K562 (cell line): ENCODE data around the gene GPC2. TPM values are rescaled to one million over a fixed set of nuclear protein-coding genes. Genes with fewer than 3 reads are reported as not detected.

ENCODE experiments used
- ATAC-seq: fragments of 200-7000 bp; cut with Tn5 transposase; 3 replicates; pipeline ENCODE4 v1.9.1; 2020; ENCODE audit warnings: moderate library complexity
- BruUV-seq: library from RNA; stranded (reverse); fragments of 400-500 nt; replicated peaks from 2 replicates; lab custom pipeline; 2021; lab: Mats Ljungman, UMichigan
- CTCF ChIA-PET: fragments of 300-600 bp; formaldehyde crosslinking; extraction: SDS; loops from one replicate; lab custom pipeline; 2021; ENCODE audit warnings: low intra/inter-chr PET ratio; lab: Yijun Ruan, JAX
- POLR2A ChIA-PET: fragments of 300-600, 350-650 bp; sonication (Branson Sonifier 250); formaldehyde crosslinking; extraction: SDS; loops from one replicate; lab custom pipeline; 2021; ENCODE audit warnings: antibody characterized with exemption, inconsistent platforms; lab: Yijun Ruan, JAX
- DNase-seq, 4 experiments: peaks; one replicate each; pipeline versions ENCODE4 v3.0.0 to v3.0.0-alpha.2; 2011 to 2018; ENCODE audit warnings: low spot score in 3 of 4, mixed read lengths in 3 of 4; ENCODE audit errors: extremely low read depth in 1 of 4
- FAIRE-seq: peaks from 2 replicates; lab custom pipeline; 2011; peaks lifted over from hg19 to GRCh38; lab: Jason Lieb, UNC
- H2AFZ ChIP-seq: 2 replicates; pipeline ENCODE4 v1.6.0; 2011; ENCODE audit warnings: low read depth, low read length, control low read depth, inconsistent platforms
- H3K27ac ChIP-seq: fragments of 200-600 bp; 3 replicates; pipeline ENCODE4 v1.8.0; 2011; ENCODE audit warnings: low read depth, mild to moderate bottlenecking, control low read depth, inconsistent platforms, low read length, moderate library complexity, mixed read lengths; ENCODE audit errors: extremely low read depth
- H3K27me3 ChIP-seq, 2 experiments: fragments of 300-600 bp in 1 of 2; 2 replicates in 1 of 2; 3 replicates in 1 of 2; pipeline versions ENCODE4 v1.6.0 to v1.8.0; 2011; ENCODE audit warnings: inconsistent platforms in 2 of 2, low read length in 2 of 2, mild to moderate bottlenecking in 1 of 2, mixed read lengths in 1 of 2, moderate library complexity in 1 of 2; ENCODE audit not compliant: control insufficient read depth in 2 of 2, insufficient read depth in 2 of 2
- H3K36me3 ChIP-seq: fragments of 300-600 bp; 3 replicates; pipeline ENCODE4 v1.8.0; 2011; ENCODE audit warnings: mild to moderate bottlenecking, low read length, inconsistent platforms; ENCODE audit not compliant: control insufficient read depth, insufficient read depth
- H3K4me1 ChIP-seq, 2 experiments: fragments of 200-600 bp in 1 of 2; replicated peaks in 1 of 2; 2 replicates in 1 of 2; 3 replicates in 1 of 2; pipeline versions ENCODE4 v1.5.1 to v1.8.0; 2011; ENCODE audit warnings: inconsistent platforms in 2 of 2, low read length in 2 of 2, mild to moderate bottlenecking in 1 of 2, mixed read lengths in 1 of 2, moderate library complexity in 1 of 2; ENCODE audit not compliant: control insufficient read depth in 2 of 2, insufficient read depth in 2 of 2
- H3K4me2 ChIP-seq: 2 replicates; pipeline ENCODE4 v1.6.1; 2011; ENCODE audit warnings: low read length, control low read depth, inconsistent platforms, mixed read lengths; ENCODE audit not compliant: insufficient read depth
- H3K4me3 ChIP-seq: fragments of 200-600 bp; sonication (generic), shearing (Covaris generic); 2 replicates; pipeline ENCODE4 v1.5.1; 2016; ENCODE audit warnings: control low read depth, inconsistent platforms
- H3K79me2 ChIP-seq: fragments of 200-600 bp; 3 replicates; pipeline ENCODE4 v1.8.0; 2011; ENCODE audit warnings: low read length, inconsistent platforms; ENCODE audit not compliant: control insufficient read depth, insufficient read depth
- H3K9ac ChIP-seq, 2 experiments: 2 replicates each; pipeline versions ENCODE4 v1.6.0 to v1.6.1; 2011; ENCODE audit warnings: low read depth in 2 of 2, low read length in 2 of 2, control low read depth in 1 of 2, inconsistent platforms in 1 of 2, mild to moderate bottlenecking in 1 of 2, mixed read lengths in 1 of 2; ENCODE audit not compliant: insufficient read depth in 1 of 2
- H3K9me1 ChIP-seq: one replicate; pipeline ENCODE4 v1.6.0; 2011; ENCODE audit warnings: inconsistent platforms, mild to moderate bottlenecking, low read length, moderate library complexity; ENCODE audit not compliant: control insufficient read depth, insufficient read depth
- H3K9me3 ChIP-seq: replicated peaks from 2 replicates; pipeline ENCODE4 v1.5.1; 2011; ENCODE audit warnings: low read depth, low read length, inconsistent platforms; ENCODE audit not compliant: control insufficient read depth, insufficient read depth
- H4K20me1 ChIP-seq: replicated peaks from 2 replicates; pipeline ENCODE4 v1.6.1; 2011; ENCODE audit warnings: low read length, inconsistent platforms, mixed read lengths; ENCODE audit not compliant: control insufficient read depth, insufficient read depth
- KHSRP ChIP-seq: fragments of 450-650 bp; IDR thresholded peaks from 2 replicates; pipeline ENCODE4 v1.6.1; 2017
- SREBF2 ChIP-seq: sonication (generic); formaldehyde crosslinking; IDR thresholded peaks from 2 replicates; pipeline ENCODE4 v1.4.0; 2020; ENCODE audit warnings: mild to moderate bottlenecking, missing genetic modification reagents
- ZNF639 ChIP-seq, 2 experiments: fragments of 200-800 bp in 1 of 2; sonication (Bioruptor generic) in 1 of 2; sonication (generic) in 1 of 2; formaldehyde crosslinking in 1 of 2; IDR thresholded peaks in 1 of 2; conservative IDR thresholded peaks in 1 of 2; 2 replicates each; pipeline versions ENCODE4 v1.5.0 to v1.6.1; 2016 to 2020; ENCODE audit warnings: missing compliant biosample characterization in 1 of 2, missing genetic modification characterization in 1 of 2, missing genetic modification reagents in 1 of 2
- WGBS: fragments of 100-300 bp; shearing (Covaris generic); methylation state at CpG from one replicate; pipeline ENCODE4 v1.1.6; 2016; ENCODE audit warnings: low coverage, mixed read lengths; ENCODE audit not compliant: insufficient coverage; ENCODE audit errors: missing lambda C conversion rate; 5-methylcytosine and 5-hydroxymethylcytosine counted together
- in situ Hi-C: fragments of 300-500 bp; cut with MboI; formaldehyde crosslinking; loops from 4 replicates; pipeline ENCODE4 v1.15.0; 2018; ENCODE audit warnings: inconsistent platforms, mixed read lengths
- intact Hi-C: fragments of 100-400 bp; cut with micrococcal nuclease; formaldehyde crosslinking; loops from 2 replicates; pipeline ENCODE4 v1.14.2; 2022
- polyA plus RNA-seq, 8 experiments: library from polyadenylated mRNA; depleted of rRNA in 4 of 8; stranded (reverse) in 5 of 8; unstranded in 3 of 8; fragments of >200 nt; fragmentation: Nextera tagmentation in 2 of 8; fragmentation: Illumina TruSeq in 1 of 8; extraction: Ambion mirVana in 2 of 8; extraction: Trizol in 1 of 8; gene quantifications; 2 replicates each; pipeline versions ENCODE4 v1.2.1 to v1.2.3, GENCODE V29; 2011 to 2014; ENCODE audit warnings: inconsistent platforms in 1 of 8, missing spikeins in 1 of 8
- total RNA-seq, 7 experiments: library from RNA; depleted of rRNA in 6 of 7; stranded (reverse); fragments of >200 nt in 6 of 7; fragmentation: Illumina TruSeq in 2 of 7; extraction: Trizol in 2 of 7; gene quantifications; 2 replicates each; pipeline versions ENCODE4 v1.2.1 to v1.2.3, GENCODE V29; 2011 to 2021; ENCODE audit warnings: low replicate concordance in 1 of 7

Gene GPC2
- total and polyA plus RNA-seq, 9 of the 15 experiments (the other 6 are each of a cell fraction or from before 2014, with no cell fraction given) = 0.06 to 7.7 (median 1.4) TPM; not detected in 1

- 73% methylated on average over 5 of the region's 5 CpGs for WGBS
- DNase-seq = no peak
- intact Hi-C loops (no loop called here), in situ Hi-C loops (no loop called here)
- no peak for ATAC-seq
- ChIA-PET CTCF (no interaction called here), POLR2A (interaction anchor here (0.6 kb wide), 1 partner anchor 9 kb away, joined by 4 read pairs; no protein-coding TSS in a partner anchor)
- H3K4me2 ChIP-seq = no peak overlapping the region
- H3K27me3 ChIP-seq = no peaks in the 10 kb centered on the region
- H3K27ac ChIP-seq = no peak overlapping the region
- peaks cover 40 to 48% of the 10 kb centered on the region in 2 experiments for H3K4me1 ChIP-seq
- no peak for FAIRE-seq
- H3K9ac ChIP-seq = peak overlapping the region in 1 of 2 experiments; percentile 41; a peak in 1 of 4 replicates
- no peaks in the 10 kb centered on the region for H3K9me3 ChIP-seq
- no peak overlapping the region for H3K4me3 ChIP-seq
- H3K79me2 ChIP-seq = no peaks in the 10 kb centered on the region
- TF ChIP-seq KHSRP = no peak
- TF ChIP-seq SREBF2 (CRISPR knock-in tag) = no peak
- no peak for TF ChIP-seq ZNF639 (CRISPR knock-in tag; conservative IDR thresholded peaks at IDR 0.05 in 1 of 2, IDR thresholded peaks at IDR 0.05 in 1 of 2)
- no peaks in the 10 kb centered on the region for H4K20me1 ChIP-seq
- H2AFZ ChIP-seq = no peak overlapping the region
- H3K9me1 ChIP-seq = no peaks in the 10 kb centered on the region
- no TSS peak for BruUV-seq
- H3K36me3 ChIP-seq = no peaks in the 10 kb centered on the region
Observed at GRCh38 chr7:100163871-100164270, 13.3 kb downstream of the GPC2 start.
